ENCODE data around the gene OLFM3. TPM values are rescaled to one million over a fixed set of nuclear protein-coding genes. Genes with fewer than 3 reads are reported as not detected.

Gene OLFM3
- total RNA-seq, 1 donor from 2014 or later, result 0.49 TPM

DNA sequence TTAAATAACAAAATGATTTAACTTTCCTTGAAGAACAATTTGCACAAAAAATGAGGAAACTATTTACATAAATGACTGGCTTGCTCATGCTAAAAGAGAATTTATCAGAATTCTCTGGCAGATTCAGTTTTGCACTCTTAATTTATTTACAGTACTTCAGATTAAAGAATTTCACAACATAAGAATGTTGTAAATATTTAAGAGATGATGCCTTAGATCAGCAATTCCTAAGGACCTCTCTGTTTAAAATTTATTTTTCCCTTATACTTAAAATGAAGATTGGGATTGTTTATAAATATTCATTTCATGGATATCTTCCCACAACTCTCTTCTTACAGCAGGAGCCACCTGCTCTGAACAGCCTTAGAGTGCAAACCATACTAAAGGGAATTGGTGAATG, 120.8 kb downstream of the OLFM3 start:
- DNase-seq (ENCODE audit: extremely low spot score in 2 of 2), result no peak
- intact Hi-C loops (cut with DNase I), result no loop called here
- TF ChIP-seq, protein P1, sequence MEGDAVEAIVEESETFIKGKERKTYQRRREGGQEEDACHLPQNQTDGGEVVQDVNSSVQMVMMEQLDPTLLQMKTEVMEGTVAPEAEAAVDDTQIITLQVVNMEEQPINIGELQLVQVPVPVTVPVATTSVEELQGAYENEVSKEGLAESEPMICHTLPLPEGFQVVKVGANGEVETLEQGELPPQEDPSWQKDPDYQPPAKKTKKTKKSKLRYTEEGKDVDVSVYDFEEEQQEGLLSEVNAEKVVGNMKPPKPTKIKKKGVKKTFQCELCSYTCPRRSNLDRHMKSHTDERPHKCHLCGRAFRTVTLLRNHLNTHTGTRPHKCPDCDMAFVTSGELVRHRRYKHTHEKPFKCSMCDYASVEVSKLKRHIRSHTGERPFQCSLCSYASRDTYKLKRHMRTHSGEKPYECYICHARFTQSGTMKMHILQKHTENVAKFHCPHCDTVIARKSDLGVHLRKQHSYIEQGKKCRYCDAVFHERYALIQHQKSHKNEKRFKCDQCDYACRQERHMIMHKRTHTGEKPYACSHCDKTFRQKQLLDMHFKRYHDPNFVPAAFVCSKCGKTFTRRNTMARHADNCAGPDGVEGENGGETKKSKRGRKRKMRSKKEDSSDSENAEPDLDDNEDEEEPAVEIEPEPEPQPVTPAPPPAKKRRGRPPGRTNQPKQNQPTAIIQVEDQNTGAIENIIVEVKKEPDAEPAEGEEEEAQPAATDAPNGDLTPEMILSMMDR (IDR thresholded peaks at IDR 0.05), result no peak
- TF ChIP-seq POLR2AphosphoS5 (IDR thresholded peaks at IDR 0.05; ENCODE audit: insufficient read depth in 1 of 2, low read depth in 1 of 2) (no peak), POLR2A (IDR thresholded peaks at IDR 0.05) (no peak)
- H3K9me3 ChIP-seq, result no peaks in the 10 kb centered on the region
- H3K27me3 ChIP-seq, result no peaks in the 10 kb centered on the region
- no peaks in the 10 kb centered on the region for H3K36me3 ChIP-seq
- no peaks in the 10 kb centered on the region for H3K4me1 ChIP-seq
- H3K4me3 ChIP-seq, result no peak overlapping the region
- H3K27ac ChIP-seq, result no peak overlapping the region

DNA sequence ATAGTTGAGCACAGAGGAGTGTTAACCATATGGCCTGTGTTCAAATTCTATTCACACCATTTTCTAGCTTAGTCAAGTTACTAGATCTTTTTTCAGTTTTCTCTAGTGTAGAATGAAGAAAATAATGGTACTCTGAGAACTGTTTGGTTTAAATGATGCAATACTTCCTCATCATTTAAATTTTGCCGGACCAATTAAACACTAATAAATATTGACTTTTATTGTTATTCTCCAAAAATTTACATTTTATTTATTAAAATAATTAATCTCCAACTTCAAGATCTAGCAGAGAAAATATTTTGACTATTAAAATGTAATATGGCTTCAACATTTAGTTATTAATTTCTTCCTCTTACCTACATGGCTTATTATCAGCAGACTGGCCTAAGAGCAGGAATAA, 123.1 kb downstream of the OLFM3 start:
- Histone ChIP-seq H3K4me3 (no peak overlapping the region), H3K4me1 (no peaks in the 10 kb centered on the region), H3K27ac (no peak overlapping the region), H3K27me3 (no peaks in the 10 kb centered on the region), H3K9me3 (no peaks in the 10 kb centered on the region), H3K36me3 (no peaks in the 10 kb centered on the region)
- TF ChIP-seq POLR2A (IDR thresholded peaks at IDR 0.05) (no peak), POLR2AphosphoS5 (IDR thresholded peaks at IDR 0.05; ENCODE audit: insufficient read depth in 1 of 2, low read depth in 1 of 2) (no peak)
- TF ChIP-seq, protein P1 (IDR thresholded peaks at IDR 0.05), result no peak
- no peak for DNase-seq (ENCODE audit: extremely low spot score in 2 of 2)
- intact Hi-C loops (cut with DNase I), result no loop called here

- H3K4me3 ChIP-seq, result no peak overlapping the region
- TF ChIP-seq POLR2A (IDR thresholded peaks at IDR 0.05) (no peak), POLR2AphosphoS5 (IDR thresholded peaks at IDR 0.05; ENCODE audit: insufficient read depth in 1 of 2, low read depth in 1 of 2) (no peak)
- TF ChIP-seq, protein P1 (IDR thresholded peaks at IDR 0.05), result no peak
- intact Hi-C loops (cut with DNase I), result no loop called here
- H3K27me3 ChIP-seq, result no peaks in the 10 kb centered on the region
- no peaks in the 10 kb centered on the region for H3K36me3 ChIP-seq
- no peaks in the 10 kb centered on the region for H3K4me1 ChIP-seq
- no peak for DNase-seq (ENCODE audit: extremely low spot score in 2 of 2)
- H3K9me3 ChIP-seq, result no peaks in the 10 kb centered on the region
- no peak overlapping the region for H3K27ac ChIP-seq
These were observed 136.8 kb downstream of the OLFM3 start for GRCh38 chr1:101859941-101860340.

DNA sequence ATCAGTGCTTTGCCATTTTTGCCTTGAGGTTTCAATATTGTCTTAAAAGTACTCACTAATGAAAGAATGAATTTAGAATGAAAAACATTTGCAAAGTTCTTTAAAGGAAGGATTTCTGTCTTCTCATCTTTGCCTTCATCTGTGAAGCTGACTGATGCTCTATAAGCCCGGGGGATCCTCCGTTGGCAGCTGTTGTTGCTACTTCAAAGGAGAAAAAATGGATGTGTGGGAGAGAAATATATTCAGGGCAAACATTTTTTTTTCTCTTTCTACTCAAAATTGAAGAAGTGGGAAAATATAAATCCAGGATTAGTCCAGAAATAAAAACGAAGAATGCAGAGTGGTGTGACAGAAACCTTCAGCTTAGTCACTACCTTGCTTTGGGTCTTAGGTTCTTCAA, 142.5 kb downstream of the OLFM3 start:
- Histone ChIP-seq H3K36me3 (no peaks in the 10 kb centered on the region), H3K9me3 (no peaks in the 10 kb centered on the region), H3K27me3 (no peaks in the 10 kb centered on the region), H3K4me3 (no peak overlapping the region), H3K4me1 (no peaks in the 10 kb centered on the region), H3K27ac (no peak overlapping the region)
- intact Hi-C loops (cut with DNase I), result no loop called here
- TF ChIP-seq, protein P1 (IDR thresholded peaks at IDR 0.05), result no peak
- TF ChIP-seq POLR2A (IDR thresholded peaks at IDR 0.05), result no peak
- no peak for TF ChIP-seq POLR2AphosphoS5 (IDR thresholded peaks at IDR 0.05; ENCODE audit: insufficient read depth in 1 of 2, low read depth in 1 of 2)
- DNase-seq (ENCODE audit: extremely low spot score in 2 of 2), result no peak

DNA sequence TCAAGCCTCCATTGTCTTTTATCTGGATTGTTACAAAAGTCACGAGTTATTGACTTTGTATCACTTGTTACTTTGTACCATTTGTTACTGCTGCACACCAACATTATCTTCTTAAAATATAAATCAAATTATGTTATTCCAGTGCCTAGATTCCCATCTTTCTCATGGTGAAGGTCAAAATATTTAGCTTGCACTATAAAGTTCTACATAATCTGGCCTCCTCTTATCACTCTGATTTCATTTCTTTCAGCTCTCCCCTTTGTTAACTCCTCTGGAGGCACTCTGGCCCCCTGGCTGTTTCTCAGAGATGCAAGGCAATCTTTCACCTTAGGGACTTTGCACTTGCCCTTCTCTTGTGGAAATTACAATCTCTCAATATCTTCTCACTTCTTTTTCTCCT, 143.8 kb downstream of the OLFM3 start:
- DNase-seq (ENCODE audit: extremely low spot score in 2 of 2), result no peak
- Histone ChIP-seq H3K4me3 (no peak overlapping the region), H3K27me3 (no peaks in the 10 kb centered on the region), H3K36me3 (no peaks in the 10 kb centered on the region), H3K9me3 (no peaks in the 10 kb centered on the region), H3K27ac (no peak overlapping the region), H3K4me1 (no peaks in the 10 kb centered on the region)
- intact Hi-C loops (cut with DNase I), result no loop called here
- TF ChIP-seq POLR2AphosphoS5 (IDR thresholded peaks at IDR 0.05; ENCODE audit: insufficient read depth in 1 of 2, low read depth in 1 of 2) (no peak), POLR2A (IDR thresholded peaks at IDR 0.05) (no peak)
- TF ChIP-seq, protein P1 (IDR thresholded peaks at IDR 0.05), result no peak
